MM.1S (cell line): ENCODE data around the gene DMPK.

Source experiments
- DNase-seq: peaks from one replicate; pipeline ENCODE4 v3.0.0-alpha.2; 2015
- H2AFZ ChIP-seq: fragments of 300-600 bp; sonication (generic); 2 replicates; pipeline ENCODE4 v1.6.0; 2016; ENCODE audit warnings: antibody characterized with exemption, low read length
- H3F3A ChIP-seq: fragments of 300-600 bp; sonication (generic); 2 replicates; pipeline ENCODE4 v1.6.1; 2016; ENCODE audit warnings: mild to moderate bottlenecking, antibody characterized with exemption, low read length, moderate library complexity, mixed read lengths; ENCODE audit not compliant: insufficient read depth
- H3K27ac ChIP-seq: fragments of 300-600 bp; sonication (generic); 2 replicates; pipeline ENCODE4 v1.5.1; 2016; ENCODE audit warnings: mild to moderate bottlenecking, low read length
- H3K27me3 ChIP-seq: fragments of 300-600 bp; sonication (generic); replicated peaks from 2 replicates; pipeline ENCODE4 v1.6.0; 2016; ENCODE audit warnings: low read length; ENCODE audit not compliant: insufficient read depth
- H3K36me3 ChIP-seq: fragments of 300-600 bp; sonication (generic); replicated peaks from 2 replicates; pipeline ENCODE4 v1.6.1; 2016; ENCODE audit warnings: mild to moderate bottlenecking, low read length, mixed read lengths; ENCODE audit not compliant: insufficient read depth
- H3K4me1 ChIP-seq: fragments of 300-600 bp; sonication (generic); 2 replicates; pipeline ENCODE4 v1.6.1; 2016; ENCODE audit warnings: low read length, mixed read lengths
- H3K4me2 ChIP-seq: fragments of 300-600 bp; sonication (generic); 2 replicates; pipeline ENCODE4 v1.6.0; 2016; ENCODE audit warnings: low read depth, low read length
- H3K4me3 ChIP-seq: fragments of 300-600 bp; sonication (generic); 2 replicates; pipeline ENCODE4 v1.5.1; 2016; ENCODE audit warnings: low read length, mixed read lengths
- H3K79me2 ChIP-seq: fragments of 300-600 bp; sonication (generic); 2 replicates; pipeline ENCODE4 v1.6.1; 2016; ENCODE audit warnings: mixed run types, low read length, mixed read lengths
- H3K9ac ChIP-seq: fragments of 300-600 bp; sonication (generic); 2 replicates; pipeline ENCODE4 v1.6.1; 2016; ENCODE audit warnings: low read length, mixed read lengths
- H3K9me2 ChIP-seq: fragments of 300-600 bp; sonication (generic); replicated peaks from 2 replicates; pipeline ENCODE4 v1.6.1; 2016; ENCODE audit warnings: mild to moderate bottlenecking, low read length, mixed read lengths; ENCODE audit not compliant: insufficient read depth
- H3K9me3 ChIP-seq: fragments of 300-600 bp; sonication (generic); replicated peaks from 2 replicates; pipeline ENCODE4 v1.6.1; 2016; ENCODE audit warnings: mild to moderate bottlenecking, low read length, mixed read lengths; ENCODE audit not compliant: insufficient read depth
- H4K20me1 ChIP-seq: fragments of 300-600 bp; sonication (generic); 2 replicates; pipeline ENCODE4 v1.6.1; 2016; ENCODE audit warnings: mild to moderate bottlenecking, low read length, moderate library complexity, mixed read lengths; ENCODE audit not compliant: insufficient read depth
- CTCF ChIP-seq: fragments of 300-600 bp; sonication (generic); IDR thresholded peaks from 2 replicates; pipeline ENCODE4 v1.5.1; 2016; ENCODE audit warnings: antibody characterized with exemption, low read length, mixed read lengths
- EZH2 ChIP-seq: fragments of 300-600 bp; sonication (generic); optimal IDR thresholded peaks from 2 replicates; pipeline ENCODE3; 2017; ENCODE audit warnings: low read depth, mild to moderate bottlenecking, antibody characterized with exemption, low read length, mixed read lengths
- EZH2phosphoT487 ChIP-seq: fragments of 300-600 bp; sonication (generic); IDR thresholded peaks from 2 replicates; pipeline ENCODE4 v1.6.1; 2018; ENCODE audit warnings: antibody characterized with exemption, low read length

Gene DMPK

GRCh38 chr19:45746866-45747265 is 35.4 kb downstream of the DMPK start:
- Histone ChIP-seq H3K27ac (no peak overlapping the region), H4K20me1 (no peaks in the 10 kb centered on the region), H3K9me3 (no peaks in the 10 kb centered on the region), H3K9ac (no peak overlapping the region), H3F3A (no peaks in the 10 kb centered on the region), H3K4me1 (no peaks in the 10 kb centered on the region), H3K4me3 (no peak overlapping the region), H3K36me3 (no peaks in the 10 kb centered on the region), H2AFZ (no peak overlapping the region), H3K79me2 (no peaks in the 10 kb centered on the region), H3K9me2 (no peaks in the 10 kb centered on the region), H3K27me3 (peaks cover 34% of the 10 kb centered on the region), H3K4me2 (no peak overlapping the region)
- DNase-seq: no peak
- TF ChIP-seq CTCF (no peak), EZH2 (no peak), EZH2phosphoT487 (no peak)

- Histone ChIP-seq H3K27ac (no peak overlapping the region), H3K36me3 (no peaks in the 10 kb centered on the region), H3F3A (no peaks in the 10 kb centered on the region), H3K9me3 (no peaks in the 10 kb centered on the region), H3K9ac (no peak overlapping the region), H2AFZ (no peak overlapping the region), H4K20me1 (no peaks in the 10 kb centered on the region), H3K4me3 (no peak overlapping the region), H3K4me1 (no peaks in the 10 kb centered on the region), H3K9me2 (no peaks in the 10 kb centered on the region), H3K27me3 (peaks cover 34% of the 10 kb centered on the region), H3K79me2 (no peaks in the 10 kb centered on the region), H3K4me2 (no peak overlapping the region)
- TF ChIP-seq EZH2 (no peak), CTCF (no peak), EZH2phosphoT487 (no peak)
- no peak for DNase-seq
These were observed 36.7 kb downstream of the DMPK start for GRCh38 chr19:45745606-45746005.

- DNase-seq: no peak
- H3K79me2 ChIP-seq: no peaks in the 10 kb centered on the region
- no peaks in the 10 kb centered on the region for H3K9me2 ChIP-seq
- H3K4me1 ChIP-seq: no peaks in the 10 kb centered on the region
- peaks cover 38% of the 10 kb centered on the region for H3K27me3 ChIP-seq
- no peak overlapping the region for H3K9ac ChIP-seq
- H4K20me1 ChIP-seq: no peaks in the 10 kb centered on the region
- no peak overlapping the region for H3K4me3 ChIP-seq
- no peak overlapping the region for H3K27ac ChIP-seq
- H3K36me3 ChIP-seq: no peaks in the 10 kb centered on the region
- H3F3A ChIP-seq: no peaks in the 10 kb centered on the region
- no peaks in the 10 kb centered on the region for H3K9me3 ChIP-seq
- H3K4me2 ChIP-seq: no peak overlapping the region
- H2AFZ ChIP-seq: no peak overlapping the region
- TF ChIP-seq EZH2: no peak
- TF ChIP-seq CTCF: no peak
- no peak for TF ChIP-seq EZH2phosphoT487
These were observed 39.3 kb downstream of the DMPK start for GRCh38 chr19:45742969-45743368.
